IPS-20b (cell line): ENCODE data around the gene PCDHA12.
A peak's percentile ranks its signal among the peaks of the same experiment; 100 is the strongest.
"Not testable (repeated sequence)": the region's sequence is repeated elsewhere in the genome, so short reads cannot be mapped to it uniquely, and the experiment has no call there.

Experiments
- H3K27ac ChIP-seq: one replicate; pipeline ENCODE4 v1.5.1; 2013; ENCODE audit warnings: low read length
- H3K27me3 ChIP-seq: 2 replicates; pipeline ENCODE4 v1.6.1; 2013; ENCODE audit warnings: mild to moderate bottlenecking, low read length, inconsistent platforms; ENCODE audit not compliant: insufficient read depth
- H3K36me3 ChIP-seq: 2 replicates; pipeline ENCODE4 v1.6.1; 2013; ENCODE audit warnings: low read depth, mild to moderate bottlenecking, inconsistent platforms, low read length, moderate library complexity; ENCODE audit not compliant: insufficient read depth
- H3K4me1 ChIP-seq: 2 replicates; pipeline ENCODE4 v1.6.1; 2013; ENCODE audit warnings: mild to moderate bottlenecking, control low read depth, inconsistent platforms, low read length, moderate library complexity; ENCODE audit not compliant: insufficient read depth
- H3K4me3 ChIP-seq: 2 replicates; pipeline ENCODE4 v1.5.1; 2013; ENCODE audit warnings: mild to moderate bottlenecking, low read length, inconsistent platforms
- H3K9ac ChIP-seq: 2 replicates; pipeline ENCODE4 v1.6.1; 2013; ENCODE audit warnings: low read depth, mild to moderate bottlenecking, inconsistent platforms, low read length, moderate library complexity
- H3K9me3 ChIP-seq: 2 replicates; pipeline ENCODE4 v1.6.1; 2013; ENCODE audit warnings: mild to moderate bottlenecking, low read depth, low read length, inconsistent platforms; ENCODE audit not compliant: insufficient read depth

The PCDHA12 gene

GRCh38 chr5:140875085-140876065, at the start of gene PCDHA12:
Gene PCDHA12, plus strand, starts transcription at chr5:140875308. Its CDS starts 165 bp downstream, at chr5:140875473.
- H3K27me3 ChIP-seq: no peaks in the 10 kb centered on the region
- peak within 1 kb of the TSS; percentile 67 for H3K4me3 ChIP-seq
- H3K36me3 ChIP-seq: no peaks in the 10 kb centered on the region
- H3K9ac ChIP-seq: peak within 1 kb of the TSS; percentile 59
- H3K27ac ChIP-seq: no peak within 1 kb of the TSS
- peaks cover 2% of the 10 kb centered on the region; the same call in 1 of the 2 replicates for H3K9me3 ChIP-seq
- no peaks in the 10 kb centered on the region; the same call in 1 of the 2 replicates for H3K4me1 ChIP-seq

GRCh38 chr5:140827704-140828361, 47.3 kb upstream of the PCDHA12 start, which contains the start of gene PCDHA6:
Gene PCDHA6, plus strand, starts transcription at chr5:140827960. Its CDS starts 132 bp downstream, at chr5:140828092.
- H3K27ac ChIP-seq: no peak within 1 kb of the TSS
- H3K27me3 ChIP-seq: no peaks in the 10 kb centered on the region
- no peaks in the 10 kb centered on the region for H3K4me1 ChIP-seq
- H3K9ac ChIP-seq: no peak within 1 kb of the TSS
- no peaks in the 10 kb centered on the region for H3K36me3 ChIP-seq
- H3K9me3 ChIP-seq: peaks cover 41% of the 10 kb centered on the region; the same call in 1 of the 2 replicates
- no peak within 1 kb of the TSS for H3K4me3 ChIP-seq

- Histone ChIP-seq H3K27ac (no peak overlapping the region), H3K27me3 (no peaks in the 10 kb centered on the region), H3K4me1 (no peaks in the 10 kb centered on the region), H3K9me3 (peaks cover 45% of the 10 kb centered on the region; the same call in 1 of the 2 replicates), H3K9ac (no peak overlapping the region), H3K4me3 (no peak overlapping the region), H3K36me3 (no peaks in the 10 kb centered on the region)
Measured at GRCh38 chr5:140828362-140828737, 46.8 kb upstream of the PCDHA12 start.

GRCh38 chr5:140829511-140830501, 45.3 kb upstream of the PCDHA12 start:
- H3K4me3 ChIP-seq, H3K36me3 ChIP-seq, H3K27me3 ChIP-seq, H3K4me1 ChIP-seq, H3K9ac ChIP-seq, H3K27ac ChIP-seq: not testable (repeated sequence)
- H3K9me3 ChIP-seq: peaks cover 43% of the 10 kb centered on the region; the same call in 1 of the 2 replicates

- H3K4me3 ChIP-seq: no peak within 1 kb of the TSS
- H3K27me3 ChIP-seq: no peaks in the 10 kb centered on the region
- no peak within 1 kb of the TSS for H3K9ac ChIP-seq
- no peaks in the 10 kb centered on the region for H3K36me3 ChIP-seq
- no peak within 1 kb of the TSS for H3K27ac ChIP-seq
- H3K4me1 ChIP-seq: no peaks in the 10 kb centered on the region
- H3K9me3 ChIP-seq: peaks cover 41% of the 10 kb centered on the region; the same call in 1 of the 2 replicates
Measured at GRCh38 chr5:140833993-140834392, 41.1 kb upstream of the PCDHA12 start, which contains the start of gene PCDHA7. Gene PCDHA7, plus strand, starts transcription at chr5:140834269. Its CDS starts 115 bp downstream, at chr5:140834384.

GRCh38 chr5:140834439-140835008, 40.6 kb upstream of the PCDHA12 start:
- H3K4me3 ChIP-seq: not testable (repeated sequence)

GRCh38 chr5:140835622-140836510, 39.2 kb upstream of the PCDHA12 start:
- no peak overlapping the region for H3K27ac ChIP-seq
- H3K4me3 ChIP-seq: no peak overlapping the region
- H3K9ac ChIP-seq: no peak overlapping the region
- no peaks in the 10 kb centered on the region for H3K36me3 ChIP-seq
- peaks cover 47% of the 10 kb centered on the region; the same call in 1 of the 2 replicates for H3K9me3 ChIP-seq
- no peaks in the 10 kb centered on the region for H3K4me1 ChIP-seq
- H3K27me3 ChIP-seq: no peaks in the 10 kb centered on the region

More at GRCh38 chr5:140834439-140835008, 40.6 kb upstream of the PCDHA12 start:
- not testable (repeated sequence) for H3K27ac ChIP-seq, H3K9ac ChIP-seq, H3K4me1 ChIP-seq, H3K36me3 ChIP-seq, H3K27me3 ChIP-seq
- H3K9me3 ChIP-seq: peaks cover 41% of the 10 kb centered on the region; the same call in 1 of the 2 replicates

- Histone ChIP-seq H3K4me3 (no peak within 1 kb of the TSS), H3K4me1 (no peaks in the 10 kb centered on the region), H3K27ac (no peak within 1 kb of the TSS), H3K27me3 (no peaks in the 10 kb centered on the region), H3K36me3 (no peaks in the 10 kb centered on the region), H3K9me3 (peaks cover 31% of the 10 kb centered on the region; the same call in 1 of the 2 replicates), H3K9ac (no peak within 1 kb of the TSS)
Measured at GRCh38 chr5:140840978-140841962, 33.8 kb upstream of the PCDHA12 start, which contains the start of gene PCDHA8. Gene PCDHA8, plus strand, starts transcription at chr5:140841187. Its CDS starts 135 bp downstream, at chr5:140841322.
